ENCODE measurements around the gene CAPS2. TPM values are rescaled to one million over a fixed set of nuclear protein-coding genes. Genes with fewer than 3 reads are reported as not detected.

CAPS2 gene
- polyA plus RNA-seq, 4 donors = 0.27 to 3.1 (median 1.5) TPM

- Histone ChIP-seq H3K27ac (ENCODE audit: low read depth in 1 of 3, low read length in 2 of 3) (no peak overlapping the region), H3K36me3 (ENCODE audit: control insufficient read depth in 3 of 3, insufficient read depth in 2 of 3, low read depth in 1 of 3, low read length in 3 of 3) (no peaks in the 10 kb centered on the region), H3K9me3 (ENCODE audit: control insufficient read depth in 2 of 2, insufficient read depth in 1 of 2, low read depth in 1 of 2, low read length in 1 of 2) (no peaks in the 10 kb centered on the region), H3K4me1 (ENCODE audit: control insufficient read depth in 3 of 3, insufficient read depth in 2 of 3, low read depth in 1 of 3, low read length in 2 of 3) (no peaks in the 10 kb centered on the region), H3K27me3 (ENCODE audit: control insufficient read depth in 3 of 3, insufficient read depth in 3 of 3, low read length in 3 of 3) (no peaks in the 10 kb centered on the region), H3K4me3 (ENCODE audit: low read depth in 1 of 3, low read length in 3 of 3) (no peak overlapping the region)
- FAIRE-seq (no peak), DNase-seq (no peak)
- 17 to 49% (median 35%) methylated on average over 1 of the region's 1 CpG for WGBS, 3 donors
Observed at GRCh38 chr12:75259143-75259542, 71.0 kb downstream of the CAPS2 start.

- WGBS, 3 donors = 62 to 86% (median 66%) methylated on average over 2 of the region's 2 CpGs
- no peaks in the 10 kb centered on the region for H3K4me1 ChIP-seq (ENCODE audit: control insufficient read depth in 3 of 3, insufficient read depth in 2 of 3, low read depth in 1 of 3, low read length in 2 of 3)
- no peak for FAIRE-seq
- DNase-seq = no peak
- H3K27ac ChIP-seq (ENCODE audit: low read depth in 1 of 3, low read length in 2 of 3) = no peak overlapping the region
- no peak overlapping the region for H3K4me3 ChIP-seq (ENCODE audit: low read depth in 1 of 3, low read length in 3 of 3)
- no peaks in the 10 kb centered on the region for H3K36me3 ChIP-seq (ENCODE audit: control insufficient read depth in 3 of 3, insufficient read depth in 2 of 3, low read depth in 1 of 3, low read length in 3 of 3)
- no peaks in the 10 kb centered on the region for H3K27me3 ChIP-seq (ENCODE audit: control insufficient read depth in 3 of 3, insufficient read depth in 3 of 3, low read length in 3 of 3)
- no peaks in the 10 kb centered on the region for H3K9me3 ChIP-seq (ENCODE audit: control insufficient read depth in 2 of 2, insufficient read depth in 1 of 2, low read depth in 1 of 2, low read length in 1 of 2)
Observed at GRCh38 chr12:75257510-75257909, 72.6 kb downstream of the CAPS2 start.

- FAIRE-seq = no peak
Observed at GRCh38 chr12:75245108-75245507, 85.0 kb downstream of the CAPS2 start.

GRCh38 chr12:75239987-75240386 is 90.1 kb downstream of the CAPS2 start:
- no peak overlapping the region for H3K27ac ChIP-seq (ENCODE audit: low read depth in 1 of 3, low read length in 2 of 3)
- no peaks in the 10 kb centered on the region for H3K4me1 ChIP-seq (ENCODE audit: control insufficient read depth in 3 of 3, insufficient read depth in 2 of 3, low read depth in 1 of 3, low read length in 2 of 3)
- FAIRE-seq (no peak), DNase-seq (no peak)
- no peaks in the 10 kb centered on the region for H3K36me3 ChIP-seq (ENCODE audit: control insufficient read depth in 3 of 3, insufficient read depth in 2 of 3, low read depth in 1 of 3, low read length in 3 of 3)
- H3K27me3 ChIP-seq (ENCODE audit: control insufficient read depth in 3 of 3, insufficient read depth in 3 of 3, low read length in 3 of 3) = no peaks in the 10 kb centered on the region
- no peak overlapping the region for H3K4me3 ChIP-seq (ENCODE audit: low read depth in 1 of 3, low read length in 3 of 3)
- no peaks in the 10 kb centered on the region for H3K9me3 ChIP-seq (ENCODE audit: control insufficient read depth in 2 of 2, insufficient read depth in 1 of 2, low read depth in 1 of 2, low read length in 1 of 2)

More at GRCh38 chr12:75245108-75245507, 85.0 kb downstream of the CAPS2 start:
- H3K27ac ChIP-seq (ENCODE audit: low read depth in 1 of 3, low read length in 2 of 3) = no peak overlapping the region
- H3K27me3 ChIP-seq (ENCODE audit: control insufficient read depth in 3 of 3, insufficient read depth in 3 of 3, low read length in 3 of 3) = no peaks in the 10 kb centered on the region
- H3K4me1 ChIP-seq (ENCODE audit: control insufficient read depth in 3 of 3, insufficient read depth in 2 of 3, low read depth in 1 of 3, low read length in 2 of 3) = no peaks in the 10 kb centered on the region
- no peaks in the 10 kb centered on the region for H3K9me3 ChIP-seq (ENCODE audit: control insufficient read depth in 2 of 2, insufficient read depth in 1 of 2, low read depth in 1 of 2, low read length in 1 of 2)
- no peak overlapping the region for H3K4me3 ChIP-seq (ENCODE audit: low read depth in 1 of 3, low read length in 3 of 3)
- no peaks in the 10 kb centered on the region for H3K36me3 ChIP-seq (ENCODE audit: control insufficient read depth in 3 of 3, insufficient read depth in 2 of 3, low read depth in 1 of 3, low read length in 3 of 3)
- DNase-seq = no peak

GRCh38 chr12:75236206-75236605 is 93.9 kb downstream of the CAPS2 start:
- no peak overlapping the region for H3K4me3 ChIP-seq (ENCODE audit: low read depth in 1 of 3, low read length in 3 of 3)
- WGBS, 3 donors = 44 to 81% (median 81%) methylated on average over 1 of the region's 1 CpG
- no peaks in the 10 kb centered on the region for H3K27me3 ChIP-seq (ENCODE audit: control insufficient read depth in 3 of 3, insufficient read depth in 3 of 3, low read length in 3 of 3)
- DNase-seq (no peak), FAIRE-seq (no peak)
- no peaks in the 10 kb centered on the region for H3K4me1 ChIP-seq (ENCODE audit: control insufficient read depth in 3 of 3, insufficient read depth in 2 of 3, low read depth in 1 of 3, low read length in 2 of 3)
- H3K27ac ChIP-seq (ENCODE audit: low read depth in 1 of 3, low read length in 2 of 3) = no peak overlapping the region
- no peaks in the 10 kb centered on the region for H3K36me3 ChIP-seq (ENCODE audit: control insufficient read depth in 3 of 3, insufficient read depth in 2 of 3, low read depth in 1 of 3, low read length in 3 of 3)
- H3K9me3 ChIP-seq (ENCODE audit: control insufficient read depth in 2 of 2, insufficient read depth in 1 of 2, low read depth in 1 of 2, low read length in 1 of 2) = no peaks in the 10 kb centered on the region

GRCh38 chr12:75227132-75227531 is 103.0 kb downstream of the CAPS2 start:
- Histone ChIP-seq H3K4me1 (ENCODE audit: control insufficient read depth in 3 of 3, insufficient read depth in 2 of 3, low read depth in 1 of 3, low read length in 2 of 3) (no peaks in the 10 kb centered on the region), H3K4me3 (ENCODE audit: low read depth in 1 of 3, low read length in 3 of 3) (no peak overlapping the region), H3K9me3 (ENCODE audit: control insufficient read depth in 2 of 2, insufficient read depth in 1 of 2, low read depth in 1 of 2, low read length in 1 of 2) (no peaks in the 10 kb centered on the region), H3K27ac (ENCODE audit: low read depth in 1 of 3, low read length in 2 of 3) (no peak overlapping the region), H3K36me3 (ENCODE audit: control insufficient read depth in 3 of 3, insufficient read depth in 2 of 3, low read depth in 1 of 3, low read length in 3 of 3) (no peaks in the 10 kb centered on the region), H3K27me3 (ENCODE audit: control insufficient read depth in 3 of 3, insufficient read depth in 3 of 3, low read length in 3 of 3) (no peaks in the 10 kb centered on the region)
- DNase-seq (no peak), FAIRE-seq (no peak)
- WGBS, 3 donors = 78 to 91% (median 84%) methylated on average over 1 of the region's 1 CpG

Other genes with a start within 250 kb of the CAPS2 start
- gene KCNC2, start 120.5 kb downstream of the CAPS2 start, polyA plus RNA-seq = under 1 TPM in 2 of 4 donors, not detected in 2; 0.12 TPM
- gene GLIPR1L1, start 4.3 kb upstream of the CAPS2 start, polyA plus RNA-seq = not detected
- gene GLIPR1L2, start 60.8 kb upstream of the CAPS2 start, polyA plus RNA-seq = under 1 TPM in 2 of 4 donors, not detected in 2; 0.46 to 0.74 TPM
- gene GLIPR1, start 150.4 kb upstream of the CAPS2 start, polyA plus RNA-seq = 1 to 10 TPM; 2.5 to 8.1 (median 3.0) TPM
- gene KRR1, start 181.3 kb upstream of the CAPS2 start, polyA plus RNA-seq = 10 to 100 TPM in 3 of 4 donors, 1 to 10 TPM in 1; 10.0 to 40.7 (median 16.7) TPM